Inflammatory macrophage treated with lipopolysaccharide for 4 hours (primary cell): ENCODE results near the gene ZIC5.
"Not testable (repeated sequence)": the region's sequence is repeated elsewhere in the genome, so short reads cannot be mapped to it uniquely, and the experiment has no call there.

Experiments
- DNase-seq: peaks from one replicate; pipeline ENCODE4 v3.0.0-alpha.2; 2020

The ZIC5 gene

DNA sequence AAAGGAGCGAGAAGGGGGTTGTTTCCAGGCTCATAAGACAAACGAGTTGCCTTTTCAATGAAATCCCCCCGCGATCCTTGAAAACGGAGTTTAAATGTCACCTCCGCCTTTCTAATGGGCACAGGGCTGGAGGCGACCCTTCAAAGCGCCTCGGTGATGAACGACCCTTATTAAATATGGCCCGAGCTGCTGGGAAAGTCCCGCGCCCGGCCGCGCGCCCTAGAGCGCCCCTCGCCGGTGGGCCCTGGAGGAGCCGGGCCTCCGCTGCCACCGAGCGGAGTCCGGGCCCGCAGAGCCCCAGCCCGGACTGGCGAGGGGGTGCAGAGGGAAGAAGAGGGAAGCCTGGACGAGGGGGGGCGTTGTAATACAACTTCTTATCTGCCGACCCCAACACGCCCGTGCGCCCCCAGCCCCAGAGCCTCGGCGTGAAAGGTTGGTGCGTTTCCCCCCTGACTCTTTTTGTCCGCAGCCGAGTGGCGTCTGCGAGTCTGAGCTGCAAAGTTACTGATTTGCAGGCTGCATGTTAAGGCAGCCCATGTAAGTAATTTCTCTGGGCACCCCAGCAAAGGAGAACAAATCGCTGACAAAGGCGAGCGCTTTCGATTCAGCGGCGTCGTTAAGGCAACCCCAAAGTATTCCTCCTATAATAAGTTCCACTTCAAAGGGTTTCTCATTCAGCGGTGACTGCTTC lies 11.9 kb downstream of the ZIC5 start:
- DNase-seq, result no peak

DNA sequence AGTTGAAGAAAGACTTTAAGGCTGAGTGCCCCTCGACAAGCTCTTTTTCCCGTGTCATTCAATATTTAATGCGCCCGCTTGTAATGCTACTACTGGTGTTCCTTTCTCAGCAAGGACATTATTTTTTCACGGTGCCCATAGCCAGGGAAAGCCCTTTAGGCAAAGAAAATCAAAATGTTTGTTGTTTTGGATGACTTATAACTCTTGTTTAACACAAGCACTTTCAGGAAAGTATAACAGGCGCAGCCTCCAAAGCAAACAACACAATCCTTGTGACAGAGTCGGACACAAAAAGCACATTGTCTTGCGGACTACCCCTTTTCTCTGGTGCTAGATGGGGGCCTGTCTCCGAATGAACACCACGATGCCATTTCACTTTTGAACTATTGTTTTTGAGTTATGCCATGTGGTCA lies 12.4 kb downstream of the ZIC5 start:
- DNase-seq, result no peak

GRCh38 chr13:99958406-99959126 lies 13.0 kb downstream of the ZIC5 start:
- DNase-seq, result no peak

DNA sequence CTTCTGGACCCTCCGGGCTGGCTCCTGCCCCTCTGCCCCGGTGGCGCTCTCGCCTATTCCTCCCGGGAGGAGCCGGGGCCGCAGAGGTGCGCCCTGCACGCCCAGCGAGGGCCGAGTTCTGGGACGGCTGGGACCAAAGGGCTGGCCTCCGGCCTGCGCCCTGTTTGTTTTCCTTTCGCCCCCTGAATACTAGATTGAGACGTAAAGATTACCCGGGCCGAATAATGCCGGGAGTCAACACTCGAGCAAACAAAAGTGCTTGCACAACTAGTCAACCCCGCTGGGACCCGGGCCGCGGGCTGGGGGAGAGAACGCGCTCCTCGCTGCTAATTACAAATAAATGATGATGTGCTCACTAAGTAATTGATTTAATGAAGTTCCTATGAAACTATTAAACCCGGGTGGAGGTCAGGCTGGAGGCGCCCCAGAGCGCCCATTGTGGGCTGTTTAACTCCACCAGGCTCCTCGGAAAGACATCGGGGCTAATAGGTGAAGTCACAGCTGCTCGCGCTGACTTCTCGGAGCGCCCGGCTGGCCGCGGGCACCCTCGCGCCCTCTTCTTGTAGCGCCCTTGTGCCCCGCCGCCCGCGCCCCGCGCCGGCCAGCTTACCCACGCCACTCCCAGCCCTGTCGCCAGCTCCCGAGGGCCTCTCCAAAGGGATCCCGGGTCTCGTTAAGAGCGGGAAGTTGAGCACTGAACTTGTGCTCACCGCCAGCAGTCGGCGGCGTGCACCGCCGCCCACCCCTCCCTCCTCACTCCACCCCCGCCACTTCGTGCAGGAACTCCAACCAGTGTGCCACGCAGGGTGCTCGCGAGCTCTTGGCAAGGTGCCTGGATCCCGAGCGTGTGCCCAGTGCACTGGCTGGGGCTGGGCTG lies 14.9 kb downstream of the ZIC5 start:
- DNase-seq, result no peak

GRCh38 chr13:99955747-99956472 lies 15.7 kb downstream of the ZIC5 start:
- no peak for DNase-seq

DNA sequence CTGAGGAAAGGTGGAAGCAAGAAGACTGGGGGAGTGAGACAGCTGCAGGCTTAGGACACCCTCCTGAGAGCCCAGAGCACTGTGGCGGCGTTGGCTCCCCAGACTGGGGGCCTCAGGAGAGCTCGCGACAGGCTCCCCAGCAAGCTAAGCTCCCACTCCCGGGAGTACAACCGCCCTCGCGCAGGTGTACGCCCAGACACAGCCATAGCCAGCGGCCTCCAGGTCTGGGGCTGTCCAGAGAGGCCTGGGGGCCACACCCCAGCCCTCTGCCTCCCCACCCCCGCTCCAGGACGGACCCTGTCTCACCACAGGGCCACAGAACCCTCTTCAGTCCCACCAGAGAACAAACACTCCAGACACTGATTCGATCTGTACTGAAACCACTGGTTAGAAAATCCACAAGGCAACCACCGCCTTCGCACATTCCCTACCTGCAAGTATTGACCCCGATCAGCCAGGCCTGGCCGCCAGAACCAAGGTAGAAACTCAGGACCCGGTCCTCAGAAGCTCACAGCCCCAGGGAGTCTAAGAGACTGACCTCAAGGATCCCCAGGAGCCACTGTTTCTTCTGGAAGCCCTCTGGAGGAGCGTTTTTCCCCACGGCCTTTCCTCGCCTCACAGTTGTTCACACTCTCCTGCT lies 16.3 kb downstream of the ZIC5 start:
- no peak for DNase-seq

GRCh38 chr13:99953138-99953755 lies 18.3 kb downstream of the ZIC5 start:
- no peak for DNase-seq

GRCh38 chr13:99951666-99952065 lies 19.9 kb downstream of the ZIC5 start:
- not testable (repeated sequence) for DNase-seq

- DNase-seq, result no peak
These were observed 21.7 kb downstream of the ZIC5 start for GRCh38 chr13:99949679-99950413.

DNA sequence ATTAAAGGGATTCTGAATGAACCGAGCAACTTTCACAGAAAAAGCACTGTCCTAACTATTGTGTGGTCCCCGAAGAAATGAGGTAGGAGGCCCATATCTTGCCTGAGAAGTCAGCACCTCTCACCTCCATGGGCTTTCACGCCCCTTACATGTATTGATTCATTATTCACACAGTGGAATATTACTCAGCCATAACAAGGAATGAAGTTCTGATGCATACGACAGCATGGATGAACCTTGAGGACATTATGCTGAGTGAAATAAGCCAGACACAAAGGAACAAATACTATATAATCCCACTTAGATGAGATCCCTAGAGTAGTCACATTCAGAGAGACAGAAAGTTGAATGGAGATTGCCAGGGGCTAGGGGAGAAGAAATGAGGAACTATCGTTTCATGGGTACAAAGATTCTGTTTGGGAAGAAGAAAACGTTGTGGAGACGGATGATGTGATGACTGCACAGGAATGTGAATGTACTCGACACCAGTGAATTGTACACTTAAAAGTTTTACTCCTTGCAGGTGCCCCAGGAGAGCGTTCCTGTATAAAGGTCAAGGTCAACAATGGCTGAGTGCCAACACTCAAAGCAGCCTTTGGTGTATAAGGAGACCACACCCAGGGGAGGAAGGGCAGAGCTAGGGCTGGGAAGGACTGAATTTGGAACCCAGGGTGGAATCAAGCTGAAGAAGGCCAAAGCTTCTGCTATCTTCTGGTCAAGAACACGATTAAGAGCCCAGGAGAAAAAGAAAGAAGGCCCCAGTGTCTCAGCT lies 22.5 kb downstream of the ZIC5 start:
- DNase-seq, result no peak

GRCh38 chr13:99948411-99948810 lies 23.2 kb downstream of the ZIC5 start:
- DNase-seq, result no peak

- DNase-seq, result no peak
These were observed 23.9 kb downstream of the ZIC5 start for GRCh38 chr13:99947666-99948065.

DNA sequence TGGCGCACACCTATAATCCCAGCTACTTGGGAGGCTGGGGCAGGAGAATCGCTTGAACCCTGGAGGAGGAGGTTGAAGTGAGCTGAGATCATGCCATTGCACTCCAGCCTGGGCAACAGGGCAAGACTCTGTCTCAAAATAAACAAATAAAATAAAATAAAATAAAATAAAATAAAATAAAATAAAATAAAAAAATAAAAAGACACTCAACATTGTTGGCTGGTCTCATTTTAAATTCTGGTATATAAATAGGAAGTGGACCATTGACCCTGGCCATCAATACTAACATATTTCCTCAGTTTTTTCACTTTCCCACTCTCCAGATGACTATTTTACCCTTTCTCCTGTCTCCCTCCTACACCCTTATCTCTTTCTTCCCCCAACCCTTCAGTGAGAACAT lies 26.1 kb downstream of the ZIC5 start:
- not testable (repeated sequence) for DNase-seq

DNA sequence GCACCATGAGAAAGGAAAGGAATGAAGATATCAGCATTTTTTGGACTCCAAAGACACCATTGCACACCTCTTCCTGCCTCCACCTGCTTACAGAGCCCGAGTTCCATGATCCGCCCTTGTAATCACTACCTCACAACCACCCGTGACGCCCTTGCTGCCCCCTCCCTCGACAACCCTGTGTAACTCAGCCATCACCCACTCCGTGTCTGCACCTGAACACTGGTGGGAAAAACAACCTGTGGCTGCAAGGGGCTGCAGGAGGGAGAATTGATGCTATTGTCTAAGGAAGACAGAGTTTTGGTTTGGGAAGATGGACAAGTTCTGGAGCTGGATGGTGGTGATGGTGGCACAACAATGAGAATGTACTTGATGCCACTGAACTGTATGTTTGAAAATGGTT lies 27.0 kb downstream of the ZIC5 start:
- no peak for DNase-seq

GRCh38 chr13:99944102-99944501 lies 27.5 kb downstream of the ZIC5 start:
- DNase-seq, result no peak

DNA sequence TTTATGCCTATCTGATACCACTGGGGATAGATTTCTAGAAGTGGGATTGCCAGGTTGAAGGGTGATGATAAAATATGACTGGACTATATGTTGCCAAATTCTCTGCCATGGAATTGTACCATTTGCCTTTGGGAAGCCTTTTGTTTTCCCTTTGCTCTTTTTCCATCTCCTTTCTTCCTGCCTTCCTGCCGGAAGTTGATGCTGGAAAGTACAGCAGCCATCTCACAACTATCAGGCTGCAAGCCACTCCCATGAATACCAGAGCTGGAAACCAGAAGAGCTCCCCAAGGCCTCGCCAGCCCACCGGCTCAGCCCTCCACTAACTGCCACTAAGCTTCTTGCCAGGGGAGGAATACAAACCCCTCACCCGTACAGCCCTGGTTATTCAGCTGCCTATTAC lies 29.7 kb downstream of the ZIC5 start:
- no peak for DNase-seq

DNA sequence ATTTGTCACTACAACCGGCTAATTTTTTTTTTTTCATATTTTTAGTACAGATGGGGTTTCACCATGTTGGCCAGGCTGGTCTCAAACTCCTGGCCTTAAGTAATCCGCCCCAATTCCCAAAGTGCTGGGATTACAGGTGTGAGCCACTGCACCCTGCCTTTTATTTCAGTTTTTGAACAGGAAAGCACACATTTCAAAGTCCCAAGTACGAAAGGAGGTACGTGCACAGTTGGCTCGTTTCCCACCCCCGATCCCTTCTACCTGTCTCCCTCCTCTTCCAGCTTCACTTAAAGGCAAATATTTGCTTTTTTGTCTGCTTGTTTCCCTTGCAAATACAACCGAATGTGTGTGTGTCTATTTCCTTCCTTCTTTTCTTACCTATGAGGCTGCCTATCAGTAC lies 30.5 kb downstream of the ZIC5 start:
- DNase-seq, result no peak

GRCh38 chr13:99938635-99939034 lies 32.9 kb downstream of the ZIC5 start:
- DNase-seq, result no peak

DNA sequence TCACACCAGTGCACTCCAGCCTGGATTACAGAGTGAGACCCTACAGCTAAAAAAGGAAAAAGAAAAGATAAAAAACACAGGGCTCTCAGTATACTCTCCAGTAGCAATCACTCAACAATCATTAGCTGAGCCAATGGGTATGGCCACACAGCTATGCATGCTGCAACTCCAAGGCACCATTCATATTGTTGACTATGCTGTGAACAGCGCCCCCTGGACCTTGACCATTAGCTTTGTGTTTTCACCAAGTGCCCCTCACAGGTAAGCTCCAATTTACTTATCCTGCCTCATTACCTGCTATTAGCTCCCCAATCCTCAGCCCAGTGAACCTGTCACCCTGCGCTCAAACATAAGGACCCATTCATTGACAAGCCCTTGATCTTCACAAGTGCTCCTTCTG lies 35.8 kb downstream of the ZIC5 start:
- DNase-seq, result no peak

DNA sequence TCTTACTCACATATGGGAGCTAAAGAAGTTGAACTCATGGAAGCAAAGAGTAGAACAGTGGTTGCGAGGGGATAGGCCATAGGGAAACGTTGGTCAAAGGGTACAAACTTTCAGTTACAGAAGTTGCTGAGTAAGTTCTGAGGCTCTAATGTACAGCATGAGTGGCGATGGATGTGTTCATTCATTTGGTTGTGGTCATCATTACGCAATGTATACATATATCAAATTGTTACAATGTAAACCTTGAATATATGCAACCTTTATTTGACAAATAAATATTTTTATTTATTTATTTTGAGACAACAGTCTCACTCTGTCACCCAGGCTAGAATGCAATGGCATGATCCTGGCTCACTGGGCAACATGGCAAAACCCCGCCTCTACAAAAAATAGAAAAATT lies 38.7 kb downstream of the ZIC5 start:
- DNase-seq, result no peak

DNA sequence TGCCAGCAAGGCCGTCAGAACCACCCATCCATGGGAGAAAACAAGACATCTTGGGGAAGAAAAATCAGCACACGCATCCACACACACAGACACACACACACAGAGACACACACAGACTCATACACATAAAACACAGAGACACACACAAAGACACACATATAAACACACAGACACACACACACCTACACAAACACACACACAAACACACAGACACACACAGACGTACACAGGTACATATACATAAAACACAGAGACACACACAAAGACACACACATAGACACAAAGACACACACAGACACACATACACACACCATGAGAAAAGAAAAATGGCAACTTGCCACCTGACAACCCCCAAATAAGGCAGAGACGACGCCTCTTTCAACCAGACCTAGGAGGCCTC lies 40.6 kb downstream of the ZIC5 start:
- no peak for DNase-seq
